OCI-LY3 (cell line): ENCODE data around the gene C1orf87.

Source experiments
- EZH2phosphoT487 ChIP-seq: fragments of 200-600 bp; shearing (Covaris generic); IDR thresholded peaks from 2 replicates; pipeline ENCODE4 v1.6.1; 2018; ENCODE audit warnings: antibody characterized with exemption, mixed run types, low read depth
- TF ChIP-seq, protein P1 (sequence below): fragments of 200-600, 300-600 bp; sonication (generic); IDR thresholded peaks from 2 replicates; pipeline ENCODE4 v1.5.1; 2014; ENCODE audit warnings: antibody characterized with exemption, low read length, low read depth

DNA sequence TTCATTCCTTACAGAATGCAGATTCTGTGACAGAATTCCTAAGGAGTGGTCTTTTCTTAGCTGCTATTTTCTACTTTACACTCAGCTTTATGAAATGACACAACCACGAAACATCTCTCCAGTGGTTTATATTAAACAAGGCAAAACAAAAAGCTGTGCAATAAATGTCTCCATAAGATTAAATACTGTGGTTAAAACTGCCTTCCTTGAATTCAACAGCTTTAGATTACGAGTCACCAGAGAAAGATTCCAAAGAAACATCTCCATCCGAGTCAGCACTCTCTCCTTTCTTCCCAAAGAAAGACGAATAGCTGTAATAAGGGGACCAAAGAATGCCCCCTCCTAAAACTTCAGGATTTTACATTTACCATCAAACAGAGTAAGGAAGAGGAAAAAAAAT lies 4.6 kb upstream of the C1orf87 start:
- TF ChIP-seq, protein P1, sequence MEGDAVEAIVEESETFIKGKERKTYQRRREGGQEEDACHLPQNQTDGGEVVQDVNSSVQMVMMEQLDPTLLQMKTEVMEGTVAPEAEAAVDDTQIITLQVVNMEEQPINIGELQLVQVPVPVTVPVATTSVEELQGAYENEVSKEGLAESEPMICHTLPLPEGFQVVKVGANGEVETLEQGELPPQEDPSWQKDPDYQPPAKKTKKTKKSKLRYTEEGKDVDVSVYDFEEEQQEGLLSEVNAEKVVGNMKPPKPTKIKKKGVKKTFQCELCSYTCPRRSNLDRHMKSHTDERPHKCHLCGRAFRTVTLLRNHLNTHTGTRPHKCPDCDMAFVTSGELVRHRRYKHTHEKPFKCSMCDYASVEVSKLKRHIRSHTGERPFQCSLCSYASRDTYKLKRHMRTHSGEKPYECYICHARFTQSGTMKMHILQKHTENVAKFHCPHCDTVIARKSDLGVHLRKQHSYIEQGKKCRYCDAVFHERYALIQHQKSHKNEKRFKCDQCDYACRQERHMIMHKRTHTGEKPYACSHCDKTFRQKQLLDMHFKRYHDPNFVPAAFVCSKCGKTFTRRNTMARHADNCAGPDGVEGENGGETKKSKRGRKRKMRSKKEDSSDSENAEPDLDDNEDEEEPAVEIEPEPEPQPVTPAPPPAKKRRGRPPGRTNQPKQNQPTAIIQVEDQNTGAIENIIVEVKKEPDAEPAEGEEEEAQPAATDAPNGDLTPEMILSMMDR, result no peak
- no peak for TF ChIP-seq EZH2phosphoT487
